ENCODE results near the gene COL24A1. TPM values are rescaled to one million over a fixed set of nuclear protein-coding genes. Genes with fewer than 3 reads are reported as not detected.

Gene COL24A1
- total RNA-seq, 1 donor from 2014 or later, result 3.7 TPM

- no peaks in the 10 kb centered on the region for H3K9me3 ChIP-seq (ENCODE audit: control insufficient read depth in 3 of 3, low read length in 3 of 3)
- H3K4me1 ChIP-seq (ENCODE audit: control insufficient read depth in 3 of 3, insufficient read depth in 3 of 3, low read length in 3 of 3), result no peaks in the 10 kb centered on the region
- no peaks in the 10 kb centered on the region for H3K27me3 ChIP-seq (ENCODE audit: control insufficient read depth in 3 of 3, insufficient read depth in 3 of 3, low read length in 3 of 3)
- no peak overlapping the region for H3K4me3 ChIP-seq (ENCODE audit: low read length in 3 of 3)
- no peak overlapping the region for H3K27ac ChIP-seq (ENCODE audit: low read depth, low read length)
- H3K9ac ChIP-seq (ENCODE audit: low read depth in 1 of 3, low read length in 3 of 3), result no peak overlapping the region
- H3K36me3 ChIP-seq (ENCODE audit: control insufficient read depth in 3 of 3, insufficient read depth in 3 of 3, low read length in 3 of 3), result peaks cover 0 to 5% (median 0%) of the 10 kb centered on the region in 3 donors
Measured at GRCh38 chr1:85689775-85690404, 466.7 kb downstream of the COL24A1 start.

- no peaks in the 10 kb centered on the region for H3K9me3 ChIP-seq (ENCODE audit: control insufficient read depth in 3 of 3, low read length in 3 of 3)
- H3K27me3 ChIP-seq (ENCODE audit: control insufficient read depth in 3 of 3, insufficient read depth in 3 of 3, low read length in 3 of 3), result no peaks in the 10 kb centered on the region
- no peak overlapping the region for H3K4me3 ChIP-seq (ENCODE audit: low read length in 3 of 3)
- no peak overlapping the region for H3K27ac ChIP-seq (ENCODE audit: low read depth, low read length)
- no peak overlapping the region for H3K9ac ChIP-seq (ENCODE audit: low read depth in 1 of 3, low read length in 3 of 3)
- peaks cover 0 to 6% (median under 1%) of the 10 kb centered on the region in 3 donors for H3K36me3 ChIP-seq (ENCODE audit: control insufficient read depth in 3 of 3, insufficient read depth in 3 of 3, low read length in 3 of 3)
- peaks cover 0 to 4% (median 0%) of the 10 kb centered on the region in 3 donors for H3K4me1 ChIP-seq (ENCODE audit: control insufficient read depth in 3 of 3, insufficient read depth in 3 of 3, low read length in 3 of 3)
Measured at GRCh38 chr1:85683292-85684025, 473.1 kb downstream of the COL24A1 start.

DNA sequence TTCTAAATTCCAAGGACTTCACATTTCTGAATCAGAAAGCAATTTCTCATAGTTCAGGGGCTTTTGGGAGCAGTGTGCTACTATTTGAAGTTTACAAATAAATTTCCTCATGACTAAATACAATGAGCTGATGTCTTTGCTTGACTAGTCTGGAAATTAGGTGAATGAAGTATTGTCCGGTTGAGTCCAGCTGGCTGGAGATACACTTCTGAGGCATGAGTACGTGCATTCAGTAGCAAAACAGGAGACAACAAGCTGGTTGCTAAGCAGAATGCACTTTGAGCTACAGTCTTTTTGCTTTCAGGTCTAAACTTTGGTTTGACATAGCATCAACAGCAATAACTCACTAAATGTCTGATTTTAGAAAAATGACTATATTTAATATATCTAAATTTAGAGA, 475.5 kb downstream of the COL24A1 start:
- peaks cover 0 to 16% (median 8%) of the 10 kb centered on the region in 3 donors for H3K36me3 ChIP-seq (ENCODE audit: control insufficient read depth in 3 of 3, insufficient read depth in 3 of 3, low read length in 3 of 3)
- H3K27me3 ChIP-seq (ENCODE audit: control insufficient read depth in 3 of 3, insufficient read depth in 3 of 3, low read length in 3 of 3), result no peaks in the 10 kb centered on the region
- H3K4me3 ChIP-seq (ENCODE audit: low read length in 3 of 3), result no peak overlapping the region
- no peak overlapping the region for H3K9ac ChIP-seq (ENCODE audit: low read depth in 1 of 3, low read length in 3 of 3)
- peaks cover 0 to 4% (median 0%) of the 10 kb centered on the region in 3 donors for H3K4me1 ChIP-seq (ENCODE audit: control insufficient read depth in 3 of 3, insufficient read depth in 3 of 3, low read length in 3 of 3)
- H3K27ac ChIP-seq (ENCODE audit: low read depth, low read length), result no peak overlapping the region
- no peaks in the 10 kb centered on the region for H3K9me3 ChIP-seq (ENCODE audit: control insufficient read depth in 3 of 3, low read length in 3 of 3)

Small RNAs within 50 kb of the gene (small RNA-seq; reads per million reads assigned to genes)
- gene RNA5SP51, result not detected

Other genes with a start within 250 kb of the COL24A1 start
- 18.3 TPM for gene ODF2L, start 239.6 kb upstream of the COL24A1 start, total RNA-seq